Esophagus muscularis mucosa (tissue), 3 donors: ENCODE measurements around the gene DGKA.
"Not testable (repeated sequence)": the region's sequence is repeated elsewhere in the genome, so short reads cannot be mapped to it uniquely, and the experiment has no call there.

Experiments used
- POLR2A ChIP-seq: fragments of 450-650 bp; IDR thresholded peaks from one replicate; pipeline ENCODE4 v1.6.1; 2017; ENCODE audit warnings: antibody characterized with exemption, moderate library complexity, mild to moderate bottlenecking, low read depth
- TF ChIP-seq, protein P1 (sequence below), 3 experiments: fragments of 200-600 bp in 2 of 3; fragments of 450-650 bp in 1 of 3; sonication (generic) in 2 of 3; IDR thresholded peaks; one replicate each; pipeline ENCODE4 v1.5.1; 2017 to 2019; ENCODE audit warnings: antibody characterized with exemption in 3 of 3, mild to moderate bottlenecking in 2 of 3, moderate library complexity in 1 of 3

DNA sequence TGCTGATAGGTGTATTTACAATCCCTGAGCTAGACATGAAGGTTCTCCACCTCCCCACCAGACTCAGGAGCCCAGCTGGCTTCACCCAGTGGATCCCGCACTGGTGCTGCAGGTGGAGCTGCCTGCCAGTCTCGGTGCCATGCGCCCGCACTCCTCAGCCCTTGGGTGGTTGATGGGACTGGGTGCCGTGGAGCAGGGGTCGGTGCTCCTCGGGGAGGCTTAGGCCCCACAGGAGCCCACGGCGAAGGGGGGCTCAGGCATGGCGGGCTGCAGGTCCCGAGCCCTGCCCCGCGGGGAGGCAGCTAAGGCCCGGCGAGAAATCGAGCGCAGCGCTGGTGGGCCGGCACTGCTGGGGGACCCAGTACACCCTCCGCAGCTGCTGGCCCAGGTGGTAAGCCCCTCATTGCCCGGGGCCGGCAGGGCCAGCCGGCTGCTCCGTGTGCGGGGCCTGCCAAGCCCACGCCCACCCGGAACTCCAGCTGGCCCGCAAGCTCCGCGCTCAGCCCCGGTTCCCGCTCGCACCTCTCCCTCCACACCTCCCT is 69.1 kb downstream of the DGKA start:
- TF ChIP-seq, protein P1, sequence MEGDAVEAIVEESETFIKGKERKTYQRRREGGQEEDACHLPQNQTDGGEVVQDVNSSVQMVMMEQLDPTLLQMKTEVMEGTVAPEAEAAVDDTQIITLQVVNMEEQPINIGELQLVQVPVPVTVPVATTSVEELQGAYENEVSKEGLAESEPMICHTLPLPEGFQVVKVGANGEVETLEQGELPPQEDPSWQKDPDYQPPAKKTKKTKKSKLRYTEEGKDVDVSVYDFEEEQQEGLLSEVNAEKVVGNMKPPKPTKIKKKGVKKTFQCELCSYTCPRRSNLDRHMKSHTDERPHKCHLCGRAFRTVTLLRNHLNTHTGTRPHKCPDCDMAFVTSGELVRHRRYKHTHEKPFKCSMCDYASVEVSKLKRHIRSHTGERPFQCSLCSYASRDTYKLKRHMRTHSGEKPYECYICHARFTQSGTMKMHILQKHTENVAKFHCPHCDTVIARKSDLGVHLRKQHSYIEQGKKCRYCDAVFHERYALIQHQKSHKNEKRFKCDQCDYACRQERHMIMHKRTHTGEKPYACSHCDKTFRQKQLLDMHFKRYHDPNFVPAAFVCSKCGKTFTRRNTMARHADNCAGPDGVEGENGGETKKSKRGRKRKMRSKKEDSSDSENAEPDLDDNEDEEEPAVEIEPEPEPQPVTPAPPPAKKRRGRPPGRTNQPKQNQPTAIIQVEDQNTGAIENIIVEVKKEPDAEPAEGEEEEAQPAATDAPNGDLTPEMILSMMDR (IDR thresholded peaks at IDR 0.05): not testable (repeated sequence)
- TF ChIP-seq POLR2A: not testable (repeated sequence)
